Measurements from ENCODE around the gene SLIT3.

Gene SLIT3

GRCh38 chr5:168940712-168941111, 360.2 kb downstream of the SLIT3 start:
- Histone ChIP-seq H3K27ac (replicated peaks) (no peak overlapping the region), H3K27me3 (ENCODE audit: insufficient read depth, poor library complexity, severe bottlenecking) (peaks cover 4% of the 10 kb centered on the region), H3K4me3 (replicated peaks; ENCODE audit: insufficient read depth, low read length) (no peak overlapping the region)
- TF ChIP-seq GABPA (IDR thresholded peaks at IDR 0.05; ENCODE audit: low read depth): no peak
- no peak for TF ChIP-seq POLR2AphosphoS5 (IDR thresholded peaks at IDR 0.05; ENCODE audit: low read depth)
- no peak for TF ChIP-seq CTCF (IDR thresholded peaks at IDR 0.05; ENCODE audit: insufficient read depth, low read length)
- TF ChIP-seq SPI1 (IDR thresholded peaks at IDR 0.05; ENCODE audit: borderline replicate concordance, low read depth): no peak
- no peak for TF ChIP-seq REST (IDR thresholded peaks at IDR 0.05; ENCODE audit: insufficient replicate concordance, low read depth)
- DNase-seq (ENCODE audit: low read depth in 1 of 2, low spot score in 1 of 2): no peak

GRCh38 chr5:168939887-168940544, 360.9 kb downstream of the SLIT3 start:
- TF ChIP-seq POLR2AphosphoS5 (IDR thresholded peaks at IDR 0.05; ENCODE audit: low read depth) (no peak), GABPA (IDR thresholded peaks at IDR 0.05; ENCODE audit: low read depth) (no peak), SPI1 (IDR thresholded peaks at IDR 0.05; ENCODE audit: borderline replicate concordance, low read depth) (no peak), REST (IDR thresholded peaks at IDR 0.05; ENCODE audit: insufficient replicate concordance, low read depth) (no peak), CTCF (IDR thresholded peaks at IDR 0.05; ENCODE audit: insufficient read depth, low read length) (no peak)
- no peak overlapping the region for H3K4me3 ChIP-seq (replicated peaks; ENCODE audit: insufficient read depth, low read length)
- DNase-seq (ENCODE audit: low read depth in 1 of 2, low spot score in 1 of 2): no peak
- no peak overlapping the region for H3K27ac ChIP-seq (replicated peaks)
- H3K27me3 ChIP-seq (ENCODE audit: insufficient read depth, poor library complexity, severe bottlenecking): peaks cover 4% of the 10 kb centered on the region

- Histone ChIP-seq H3K27me3 (ENCODE audit: insufficient read depth, poor library complexity, severe bottlenecking) (peaks cover 4% of the 10 kb centered on the region), H3K4me3 (replicated peaks; ENCODE audit: insufficient read depth, low read length) (no peak overlapping the region), H3K27ac (replicated peaks) (no peak overlapping the region)
- no peak for TF ChIP-seq REST (IDR thresholded peaks at IDR 0.05; ENCODE audit: insufficient replicate concordance, low read depth)
- TF ChIP-seq POLR2AphosphoS5 (IDR thresholded peaks at IDR 0.05; ENCODE audit: low read depth): no peak
- TF ChIP-seq GABPA (IDR thresholded peaks at IDR 0.05; ENCODE audit: low read depth): no peak
- TF ChIP-seq CTCF (IDR thresholded peaks at IDR 0.05; ENCODE audit: insufficient read depth, low read length): no peak
- no peak for TF ChIP-seq SPI1 (IDR thresholded peaks at IDR 0.05; ENCODE audit: borderline replicate concordance, low read depth)
- no peak for DNase-seq (ENCODE audit: low read depth in 1 of 2, low spot score in 1 of 2)
Measured at GRCh38 chr5:168939156-168939800, 361.7 kb downstream of the SLIT3 start.
